Head of caudate nucleus (tissue), 42 donors: ENCODE data around the gene UQCC2.

Experiments
- DNase-seq, 42 donors: peaks; one replicate each; pipeline versions ENCODE4 v3.0.0 to v3.0.0-alpha.2; 2020 to 2021; ENCODE audit warnings: mixed read lengths in 7 of 42
- intact Hi-C: fragments of 100-400 bp; cut with DNase I; formaldehyde crosslinking; loops from one replicate; pipeline ENCODE4 v1.15.0; 2022

UQCC2 gene

DNA sequence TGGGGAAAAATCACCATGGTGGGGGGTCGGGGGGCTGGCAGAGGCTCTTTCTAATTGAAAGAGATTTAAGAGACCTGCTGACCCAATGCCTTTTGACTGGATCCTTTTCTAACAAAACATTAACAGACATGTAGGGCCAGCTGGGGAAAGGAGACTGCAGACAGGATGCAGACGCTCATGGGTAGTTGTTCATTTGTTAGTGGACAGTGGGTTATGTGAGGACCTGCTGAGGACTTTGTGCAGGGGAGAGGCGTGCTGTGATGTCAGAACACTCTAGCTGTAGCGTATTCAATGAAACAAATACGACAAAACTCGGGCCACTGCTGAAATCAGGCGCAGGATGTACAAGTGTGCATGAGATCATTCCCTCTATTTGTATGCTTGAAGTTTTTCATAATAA is 34.0 kb upstream of the UQCC2 start:
- peak in 2 of 42 donors; percentile 12 for DNase-seq
- intact Hi-C loops, result no loop called here

DNA sequence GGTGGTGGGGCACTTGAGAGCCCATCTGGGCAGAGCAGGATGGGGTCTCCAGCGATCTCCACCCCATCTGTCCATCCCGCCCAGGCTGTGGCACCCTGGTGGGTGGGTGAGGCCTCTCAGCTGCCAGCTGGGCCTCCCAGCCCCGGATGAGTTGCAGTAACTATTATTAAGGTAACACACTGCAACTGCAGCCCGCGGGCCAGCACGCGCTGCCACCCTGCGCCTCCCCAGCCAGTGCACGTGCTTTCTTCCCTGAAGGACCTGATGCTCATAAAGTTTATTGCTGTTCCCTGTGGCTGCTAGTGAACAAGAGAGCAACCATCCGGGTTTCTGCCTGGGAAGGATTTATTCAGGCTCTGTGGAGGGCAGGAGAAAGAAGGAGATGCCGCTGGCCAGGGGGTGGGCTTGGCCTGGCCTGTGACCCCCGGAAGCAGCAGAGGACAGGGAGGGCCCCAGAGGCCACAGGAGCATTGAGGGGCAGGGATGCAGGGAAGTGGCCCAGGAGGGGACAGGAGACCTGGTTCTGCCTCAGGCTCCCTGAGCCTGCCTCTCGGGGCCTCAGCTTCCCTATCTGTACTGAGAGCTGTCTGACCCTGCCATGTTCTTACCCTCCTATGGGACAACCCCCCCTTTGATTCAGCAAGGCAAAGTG is 33.5 kb upstream of the UQCC2 start:
- peak in 6 of 42 donors; percentile 11 to 48 (median 26) for DNase-seq
- intact Hi-C loops, result no loop called here

DNA sequence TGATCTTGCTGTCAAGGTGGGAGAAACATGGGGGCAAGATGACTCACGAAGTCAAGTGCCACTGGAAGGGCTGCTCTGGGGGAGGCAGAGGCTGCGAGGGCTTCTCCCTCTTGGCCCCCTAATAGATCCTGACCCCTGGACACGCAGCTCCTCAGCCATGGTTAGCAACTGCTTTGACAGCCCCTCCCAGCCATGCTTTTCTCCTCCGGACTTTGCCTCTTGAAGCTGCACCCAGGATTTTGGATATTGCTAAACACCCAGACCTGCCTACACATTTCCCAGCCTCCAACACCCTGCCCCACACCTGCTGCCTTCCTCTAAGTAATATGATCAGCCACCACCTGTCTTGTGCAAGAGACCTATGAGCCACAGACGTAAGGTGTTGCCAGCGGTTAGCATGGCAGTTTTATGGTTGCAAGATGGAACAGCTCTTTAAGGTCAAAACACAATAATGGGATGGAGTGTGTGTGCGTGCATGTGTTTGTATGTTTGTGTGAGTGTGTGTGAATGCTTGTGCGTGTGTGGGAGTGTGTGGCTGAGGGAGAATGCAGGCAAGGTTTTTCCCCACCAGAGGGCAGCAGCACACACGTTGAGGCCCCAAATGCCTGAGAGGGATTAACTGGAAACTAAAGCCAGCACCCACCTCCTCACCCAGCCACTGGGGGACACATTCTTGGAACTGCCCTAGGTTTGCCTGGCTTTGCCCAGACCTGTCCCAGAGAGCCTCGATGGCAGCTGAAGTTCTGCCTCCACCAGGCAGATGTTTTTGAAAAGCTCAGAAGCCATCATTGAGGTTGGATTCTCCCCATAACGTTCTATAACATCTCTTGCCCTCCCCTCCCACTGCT is 32.7 kb upstream of the UQCC2 start:
- peak; percentile 66 to 94 (median 84) for DNase-seq
- intact Hi-C loops, result no loop called here

DNA sequence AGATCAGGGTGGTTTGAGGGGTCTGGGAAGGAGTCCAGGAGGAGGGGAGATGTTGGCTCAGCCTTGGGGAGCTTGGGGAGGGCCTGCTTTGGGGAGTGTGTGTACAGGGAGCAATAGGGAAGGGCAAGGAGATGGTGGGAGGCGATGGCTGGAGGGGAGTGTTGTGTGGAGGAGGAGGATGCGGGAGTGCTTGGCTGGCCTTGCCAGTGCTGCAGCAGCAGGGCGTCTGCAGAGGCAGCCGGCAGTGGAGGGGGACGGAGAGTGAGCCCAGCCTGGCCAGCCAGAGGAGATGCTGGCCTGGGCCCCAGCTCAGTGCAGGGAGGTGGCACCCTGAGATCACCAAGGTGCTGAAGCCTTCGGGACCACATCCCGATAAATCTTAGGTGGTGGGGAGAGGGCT is 31.3 kb upstream of the UQCC2 start:
- DNase-seq, result no peak
- intact Hi-C loops, result no loop called here

- intact Hi-C loops, result no loop called here
- DNase-seq, result no peak
Observed at GRCh38 chr6:33742092-33742491, 30.6 kb upstream of the UQCC2 start.

- no peak for DNase-seq
- intact Hi-C loops, result no loop called here
Observed at GRCh38 chr6:33740794-33741193, 29.3 kb upstream of the UQCC2 start.

- intact Hi-C loops, result no loop called here
- no peak for DNase-seq
Observed at GRCh38 chr6:33740204-33740608, 28.7 kb upstream of the UQCC2 start.

DNA sequence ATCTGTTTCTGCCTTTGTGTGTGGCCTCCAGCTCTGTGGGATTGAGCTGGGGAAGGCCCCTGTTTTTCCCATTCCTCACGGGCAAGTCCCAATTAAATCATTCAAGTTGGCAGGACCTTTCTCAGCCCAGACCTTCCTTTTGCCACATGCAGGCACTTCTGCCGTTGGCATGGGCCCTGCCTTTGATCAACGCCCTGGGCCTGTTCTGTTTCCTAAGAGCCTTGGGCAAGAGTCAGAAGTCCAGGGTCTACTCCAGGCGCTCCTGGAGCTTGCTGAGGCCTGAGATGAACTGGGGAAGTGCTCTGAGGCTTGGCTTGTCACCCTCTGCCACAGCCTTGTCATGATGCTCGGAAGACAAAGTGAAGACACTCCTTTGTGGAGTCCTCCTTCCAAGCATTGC is 28.1 kb upstream of the UQCC2 start:
- no peak for DNase-seq
- intact Hi-C loops, result no loop called here

- DNase-seq, result no peak
- intact Hi-C loops, result no loop called here
Observed at GRCh38 chr6:33738879-33739278, 27.4 kb upstream of the UQCC2 start.

GRCh38 chr6:33738153-33738552 is 26.7 kb upstream of the UQCC2 start:
- intact Hi-C loops, result no loop called here
- DNase-seq, result no peak

GRCh38 chr6:33737267-33738026 is 25.9 kb upstream of the UQCC2 start:
- DNase-seq, result peak in 1 of 42 donors; percentile 12
- intact Hi-C loops, result no loop called here

- no peak for DNase-seq
- intact Hi-C loops, result no loop called here
Observed at GRCh38 chr6:33735216-33735615, 23.7 kb upstream of the UQCC2 start.

GRCh38 chr6:33733709-33734007 is 22.2 kb upstream of the UQCC2 start:
- no peak for DNase-seq
- intact Hi-C loops, result no loop called here

DNA sequence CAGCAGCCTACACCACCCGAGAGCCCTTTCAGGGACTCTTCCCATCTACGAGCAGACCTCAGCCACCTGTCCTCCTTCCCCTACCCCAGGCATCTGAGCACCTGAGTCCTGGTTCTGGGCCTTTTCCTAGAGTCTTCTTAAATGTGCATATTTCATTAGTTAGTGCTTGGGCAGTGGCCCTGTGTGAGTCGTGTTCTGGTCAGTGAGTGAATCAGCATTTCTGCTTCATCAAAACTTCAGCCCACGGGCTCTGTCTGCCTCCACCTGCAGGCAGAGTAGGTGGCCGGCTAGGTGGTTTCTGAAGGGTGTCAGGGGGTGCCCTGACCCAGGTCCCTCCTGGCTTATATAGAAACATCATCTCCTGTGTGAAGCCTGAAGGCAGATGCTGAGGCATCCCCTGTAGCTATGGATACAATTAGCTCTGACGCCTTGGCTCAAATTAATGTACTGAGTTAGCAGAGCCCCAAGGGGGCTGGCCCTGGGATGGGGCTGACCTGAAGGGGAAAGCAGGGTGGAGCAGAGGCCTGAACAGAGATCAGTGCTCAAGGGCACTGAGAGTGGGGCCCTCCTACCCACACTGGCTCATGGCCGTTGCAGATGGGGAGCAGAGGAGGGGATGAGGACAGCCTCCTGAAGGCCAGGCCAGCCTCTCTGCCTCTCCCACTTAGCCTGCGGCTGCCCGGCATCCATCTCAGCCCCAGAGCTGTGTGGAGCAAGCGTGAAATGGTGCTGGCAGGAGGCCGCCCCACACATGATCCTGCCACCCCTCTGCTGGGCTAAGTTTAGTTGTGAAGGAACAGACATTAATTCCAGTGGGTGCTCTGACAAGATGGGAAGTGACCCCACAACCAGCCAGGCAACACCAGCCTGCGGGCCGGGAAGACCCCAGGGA is 21.6 kb upstream of the UQCC2 start:
- intact Hi-C loops, result no loop called here
- no peak for DNase-seq

DNA sequence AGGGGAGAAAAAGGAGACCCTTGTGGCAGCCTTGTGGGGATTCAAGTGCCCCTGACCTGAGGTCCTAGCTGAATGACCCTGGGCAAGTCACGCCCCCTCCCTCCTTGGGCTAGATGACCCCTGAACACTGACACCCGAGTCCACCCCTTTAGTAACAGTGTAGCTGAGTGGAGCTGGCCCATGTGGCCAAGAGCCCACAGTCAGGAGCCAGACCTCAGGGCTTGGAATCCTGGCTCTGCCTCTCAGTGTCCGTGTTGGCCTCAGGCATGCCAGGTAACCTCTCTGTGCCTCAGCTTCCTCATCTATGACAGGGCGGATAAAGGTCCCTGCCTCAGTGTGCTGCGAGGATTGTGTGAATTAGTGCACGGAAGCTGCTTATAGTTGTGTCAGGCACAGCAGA is 20.9 kb upstream of the UQCC2 start:
- intact Hi-C loops, result no loop called here
- no peak for DNase-seq

DNA sequence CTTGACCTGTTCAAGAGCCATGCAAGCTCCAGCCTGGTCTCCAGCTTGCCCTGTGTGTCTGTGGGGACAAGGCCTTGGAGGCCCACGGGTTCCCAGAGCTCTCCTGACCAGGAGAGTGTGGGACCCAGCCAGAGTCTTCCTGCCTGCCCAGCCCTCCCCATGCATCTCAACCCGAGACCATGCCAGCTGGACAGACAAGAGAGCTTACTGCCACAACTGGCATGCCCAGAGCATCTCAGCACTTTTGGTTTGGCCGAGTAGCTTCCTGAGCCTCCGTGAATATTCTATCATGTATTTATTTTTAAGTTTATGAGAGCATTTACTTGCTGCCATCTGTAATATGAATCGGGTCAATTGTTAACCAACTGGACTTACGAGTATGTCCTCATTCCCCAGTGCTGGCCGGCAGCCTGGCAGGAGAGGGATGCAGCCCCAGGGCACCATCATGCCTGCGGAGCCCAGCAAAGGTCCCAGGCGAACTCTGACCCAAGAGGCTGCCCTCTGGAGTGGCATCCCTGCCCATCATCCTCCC is 20.3 kb upstream of the UQCC2 start:
- DNase-seq, result no peak
- intact Hi-C loops, result no loop called here

DNA sequence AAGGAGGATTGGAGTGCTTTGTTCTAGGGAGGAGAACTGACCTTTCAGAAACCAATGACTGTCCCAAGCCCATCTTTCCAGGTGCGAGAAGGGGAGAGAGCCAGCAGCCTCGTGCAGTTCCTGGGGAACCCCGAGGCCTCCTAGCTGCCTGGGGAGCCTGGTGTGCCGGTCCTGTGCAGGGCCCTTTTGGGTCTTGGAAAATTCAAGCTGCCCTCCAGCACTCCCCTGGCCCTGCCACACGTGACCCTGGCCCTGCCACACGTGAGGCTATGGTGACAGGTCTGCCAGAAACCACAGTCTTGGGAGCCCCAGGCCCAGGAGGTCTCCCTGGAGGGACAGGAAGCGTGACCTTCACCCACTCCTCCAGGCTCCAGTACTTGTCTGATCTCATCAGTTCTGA is 19.5 kb upstream of the UQCC2 start:
- DNase-seq, result no peak
- intact Hi-C loops, result no loop called here

- DNase-seq, result no peak
- intact Hi-C loops, result no loop called here
Observed at GRCh38 chr6:33730611-33731010, 19.1 kb upstream of the UQCC2 start.

DNA sequence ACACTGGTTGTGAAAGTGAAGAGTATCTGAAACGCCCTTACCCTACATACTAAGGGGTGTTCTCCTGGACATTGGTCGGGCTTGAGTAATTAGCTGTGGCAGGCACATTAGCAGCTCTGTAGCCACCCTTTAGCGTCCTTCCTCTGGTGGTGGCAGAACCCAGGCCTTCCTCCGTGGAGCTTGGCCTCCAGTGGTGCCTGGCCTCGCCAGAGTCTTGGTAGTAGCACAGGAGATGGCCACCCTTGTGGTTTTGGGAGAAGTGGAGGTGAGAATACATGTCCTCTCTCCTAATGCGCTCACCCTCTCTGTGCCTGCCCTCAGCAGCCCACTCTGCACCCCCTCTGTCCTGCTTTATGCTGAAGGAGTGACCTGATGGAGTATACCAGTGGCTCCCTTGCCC is 17.6 kb upstream of the UQCC2 start:
- DNase-seq, result no peak
- intact Hi-C loops, result no loop called here
